HG03378 (cell line): ENCODE results near the gene SCARF2.
"Not testable (repeated sequence)": the region's sequence is repeated elsewhere in the genome, so short reads cannot be mapped to it uniquely, and the experiment has no call there.

Experiments
- ATAC-seq: cut with Tn5 transposase; IDR thresholded peaks from one replicate; pipeline ENCODE4 v1.9.1; 2021; ENCODE audit warnings: mild to moderate bottlenecking, moderate library complexity; ENCODE audit not compliant: unreplicated experiment

The SCARF2 gene

GRCh38 chr22:20413217-20414058 is 24.2 kb downstream of the SCARF2 start:
- ATAC-seq = no peak

DNA sequence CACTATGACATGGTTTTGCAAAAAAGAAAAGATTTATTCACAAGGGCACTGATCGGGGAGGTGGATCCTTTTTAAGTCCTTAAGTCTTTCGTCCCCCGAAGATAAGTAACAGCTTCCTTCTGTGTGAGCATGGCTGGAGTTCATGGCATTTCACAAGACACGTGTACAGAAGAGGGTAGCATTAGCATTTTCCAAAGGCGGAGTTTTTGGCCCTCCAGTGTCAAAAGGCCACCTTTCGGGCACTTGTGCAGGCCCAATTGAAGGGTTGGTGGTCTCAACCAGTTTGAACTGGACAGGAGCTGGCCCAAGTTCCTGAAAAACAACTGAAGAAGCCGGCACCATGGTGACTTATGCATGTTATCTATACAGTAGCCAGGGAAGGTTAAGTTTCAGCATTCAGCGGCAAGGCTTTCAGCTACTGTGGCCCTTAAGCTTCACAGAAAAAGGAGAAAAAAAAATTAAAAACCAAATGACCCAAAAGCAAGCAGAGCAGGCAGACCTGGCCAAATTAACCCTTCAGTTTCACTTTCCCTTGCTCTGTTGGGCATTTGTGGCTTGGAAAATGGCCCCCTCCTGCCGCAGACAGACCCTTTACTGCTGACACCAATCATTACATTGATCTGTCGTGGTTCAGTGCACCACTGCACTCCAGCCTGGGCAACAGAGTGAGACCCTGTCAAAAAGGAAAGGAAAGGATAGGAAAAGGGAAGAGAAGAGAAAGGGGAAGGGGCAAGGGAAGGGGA is 25.0 kb downstream of the SCARF2 start:
- no peak for ATAC-seq

DNA sequence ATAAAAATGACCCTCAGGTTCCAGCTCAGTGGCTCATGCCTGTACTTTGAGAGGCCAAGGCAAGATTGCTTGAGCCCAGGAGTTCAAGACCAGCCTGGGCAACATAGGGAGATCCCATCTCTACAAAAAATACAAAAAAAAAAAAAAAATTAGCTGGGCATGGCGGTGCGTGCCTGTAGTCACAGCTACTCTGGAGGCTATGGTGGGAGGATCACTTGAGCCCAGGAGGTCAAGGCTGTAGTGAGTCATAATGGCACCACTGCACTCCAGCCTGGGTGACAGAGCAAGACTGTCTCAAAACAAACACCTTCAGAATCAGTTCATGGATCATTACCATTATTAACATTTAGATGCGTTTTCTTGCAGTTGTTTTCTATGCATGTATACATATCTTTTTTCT is 28.2 kb downstream of the SCARF2 start:
- ATAC-seq = not testable (repeated sequence)

DNA sequence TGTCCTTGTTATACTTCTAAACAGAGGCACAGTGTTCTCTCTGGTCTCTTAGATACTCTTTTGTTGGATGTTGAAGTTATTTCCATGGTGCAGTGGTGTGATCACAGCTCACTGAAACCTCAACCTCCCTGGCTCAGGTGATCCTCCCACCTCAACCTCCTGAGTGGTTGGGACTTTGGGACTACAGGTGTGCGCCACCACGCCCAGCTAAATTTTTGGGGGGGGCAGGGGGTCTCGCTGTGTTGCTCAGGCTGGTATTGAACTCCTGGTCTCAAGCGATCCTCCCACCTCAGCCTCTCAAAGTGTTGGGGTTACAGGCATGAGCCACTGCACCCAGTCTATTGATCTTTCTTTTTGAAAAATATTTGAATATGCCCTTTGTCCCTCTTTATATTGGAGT is 28.7 kb downstream of the SCARF2 start:
- no peak for ATAC-seq

GRCh38 chr22:20407829-20408228 is 29.8 kb downstream of the SCARF2 start:
- ATAC-seq = no peak

DNA sequence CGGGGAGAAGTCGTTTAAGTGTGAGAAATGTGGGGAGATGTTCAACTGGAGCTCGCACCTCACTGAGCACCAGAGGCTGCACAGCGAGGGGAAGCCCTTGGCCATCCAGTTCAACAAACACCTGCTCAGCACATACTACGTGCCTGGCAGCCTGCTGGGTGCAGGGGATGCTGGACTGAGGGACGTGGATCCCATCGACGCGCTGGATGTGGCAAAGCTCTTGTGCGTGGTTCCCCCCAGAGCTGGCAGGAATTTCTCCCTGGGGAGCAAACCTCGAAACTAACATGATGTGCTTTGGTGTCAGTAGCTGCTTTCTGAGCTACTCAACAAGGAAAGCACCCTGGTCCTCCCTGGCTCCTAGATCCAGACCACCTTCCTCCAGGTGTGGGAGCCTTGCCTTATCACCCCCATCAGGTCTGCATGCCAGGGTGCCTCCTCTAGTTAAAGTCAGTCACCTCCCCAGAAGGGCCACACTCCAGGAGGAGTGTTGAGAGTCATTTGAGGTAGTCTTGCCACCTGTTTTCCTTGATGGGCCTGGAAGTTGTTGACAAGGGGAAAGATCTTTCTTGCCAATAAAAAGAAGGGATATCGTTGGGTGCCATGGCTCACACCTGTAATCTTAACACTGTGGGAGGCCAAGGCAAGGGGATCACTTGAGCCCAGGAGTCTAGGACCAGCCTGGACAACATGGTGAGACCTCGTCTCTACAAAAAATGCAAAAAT is 30.8 kb downstream of the SCARF2 start:
- ATAC-seq = no peak

- no peak for ATAC-seq
Observed at GRCh38 chr22:20405931-20406685, 31.5 kb downstream of the SCARF2 start.

DNA sequence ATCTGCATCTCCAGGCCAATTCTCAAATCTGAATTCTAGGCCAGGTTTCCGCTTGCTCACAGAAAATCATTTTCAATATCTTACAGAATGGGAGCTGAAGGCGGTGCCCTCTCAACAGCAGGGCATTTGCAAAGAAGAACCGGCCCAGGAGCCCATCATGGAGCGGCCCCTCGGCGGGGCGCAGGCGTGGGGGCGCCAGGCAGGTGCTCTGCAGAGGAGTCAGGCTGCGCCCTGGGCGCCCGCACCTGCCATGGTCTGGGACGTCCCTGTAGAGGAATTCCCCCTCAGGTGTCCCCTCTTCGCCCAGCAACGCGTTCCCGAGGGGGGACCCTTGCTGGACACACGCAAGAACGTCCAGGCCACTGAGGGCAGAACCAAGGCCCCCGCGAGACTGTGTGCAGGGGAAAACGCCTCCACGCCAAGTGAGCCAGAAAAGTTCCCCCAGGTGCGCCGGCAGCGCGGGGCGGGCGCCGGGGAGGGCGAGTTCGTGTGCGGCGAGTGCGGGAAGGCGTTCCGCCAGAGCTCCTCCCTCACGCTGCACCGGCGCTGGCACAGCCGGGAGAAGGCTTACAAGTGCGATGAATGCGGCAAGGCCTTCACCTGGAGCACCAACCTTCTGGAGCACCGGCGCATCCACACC is 32.2 kb downstream of the SCARF2 start:
- ATAC-seq = no peak

GRCh38 chr22:20404881-20405280 is 32.7 kb downstream of the SCARF2 start:
- no peak for ATAC-seq

GRCh38 chr22:20403779-20404140 is 33.9 kb downstream of the SCARF2 start:
- ATAC-seq = no peak

DNA sequence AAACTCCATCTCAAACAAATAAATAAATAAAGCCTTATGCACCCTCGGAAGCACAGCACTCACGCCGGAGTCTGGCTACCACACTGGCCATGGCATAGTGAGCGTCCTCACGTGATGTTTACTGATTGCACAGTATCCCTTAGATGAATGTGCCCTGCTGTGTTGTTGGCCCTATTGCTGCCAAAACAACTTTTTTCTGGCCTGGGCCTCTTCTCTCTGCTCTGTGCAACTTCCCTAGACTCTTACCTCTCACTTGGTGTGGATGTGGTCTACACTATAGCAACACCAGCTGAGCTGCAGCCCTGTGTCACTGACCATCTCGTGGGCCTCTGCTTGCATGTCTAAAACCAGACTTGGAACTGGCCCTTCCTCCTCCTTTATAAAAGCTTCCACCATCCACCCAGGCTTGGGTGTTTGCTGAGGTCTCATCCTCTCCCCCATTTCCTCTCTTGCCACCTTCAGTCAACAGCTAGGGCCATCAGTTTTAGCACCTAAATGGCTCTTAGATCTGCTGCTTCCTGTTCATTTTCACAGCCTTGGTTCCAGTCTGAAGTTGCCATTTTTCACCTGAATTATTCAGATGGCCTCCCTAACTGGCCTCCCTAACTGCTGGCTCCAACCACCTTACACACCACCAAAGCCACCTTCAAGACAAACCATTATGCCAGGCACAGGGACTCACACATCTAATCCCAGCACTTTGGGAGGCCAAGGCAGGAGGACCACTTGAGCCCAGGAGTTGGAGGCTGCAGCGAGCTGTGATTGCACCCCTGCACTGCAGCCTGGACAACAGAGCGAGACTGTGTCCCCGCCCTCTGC is 34.5 kb downstream of the SCARF2 start:
- ATAC-seq = no peak

DNA sequence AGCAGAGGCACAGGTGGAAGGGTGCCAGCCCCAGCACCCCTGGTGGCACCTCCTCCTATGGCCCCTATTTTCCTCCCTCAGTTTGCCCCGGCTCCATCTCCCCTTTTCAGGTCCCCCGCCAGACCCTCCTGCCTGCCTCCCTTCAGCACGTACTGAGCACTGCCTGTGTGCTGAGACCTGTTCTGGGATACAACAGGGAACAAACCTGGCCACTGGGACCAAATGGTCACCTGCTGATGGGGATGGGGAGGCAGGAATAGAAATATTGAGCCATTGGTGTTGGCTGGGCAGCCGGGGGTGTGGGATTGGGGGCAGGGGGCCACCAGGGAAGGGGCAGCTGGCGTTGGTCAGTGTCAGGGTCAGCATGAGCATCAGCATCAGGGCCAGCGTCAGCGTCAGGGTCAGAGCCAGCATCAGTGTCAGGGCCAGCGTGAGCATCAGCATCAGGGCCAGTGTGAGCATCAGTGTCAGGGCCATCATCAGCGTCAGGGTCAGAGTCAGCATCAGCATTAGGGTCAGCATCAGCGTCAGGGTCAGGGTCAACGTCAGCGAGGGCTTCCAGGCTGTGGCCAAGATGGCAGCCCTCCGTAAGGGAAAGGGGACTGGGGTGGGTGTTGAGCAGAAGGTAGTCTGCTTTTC is 36.1 kb downstream of the SCARF2 start:
- no peak for ATAC-seq

DNA sequence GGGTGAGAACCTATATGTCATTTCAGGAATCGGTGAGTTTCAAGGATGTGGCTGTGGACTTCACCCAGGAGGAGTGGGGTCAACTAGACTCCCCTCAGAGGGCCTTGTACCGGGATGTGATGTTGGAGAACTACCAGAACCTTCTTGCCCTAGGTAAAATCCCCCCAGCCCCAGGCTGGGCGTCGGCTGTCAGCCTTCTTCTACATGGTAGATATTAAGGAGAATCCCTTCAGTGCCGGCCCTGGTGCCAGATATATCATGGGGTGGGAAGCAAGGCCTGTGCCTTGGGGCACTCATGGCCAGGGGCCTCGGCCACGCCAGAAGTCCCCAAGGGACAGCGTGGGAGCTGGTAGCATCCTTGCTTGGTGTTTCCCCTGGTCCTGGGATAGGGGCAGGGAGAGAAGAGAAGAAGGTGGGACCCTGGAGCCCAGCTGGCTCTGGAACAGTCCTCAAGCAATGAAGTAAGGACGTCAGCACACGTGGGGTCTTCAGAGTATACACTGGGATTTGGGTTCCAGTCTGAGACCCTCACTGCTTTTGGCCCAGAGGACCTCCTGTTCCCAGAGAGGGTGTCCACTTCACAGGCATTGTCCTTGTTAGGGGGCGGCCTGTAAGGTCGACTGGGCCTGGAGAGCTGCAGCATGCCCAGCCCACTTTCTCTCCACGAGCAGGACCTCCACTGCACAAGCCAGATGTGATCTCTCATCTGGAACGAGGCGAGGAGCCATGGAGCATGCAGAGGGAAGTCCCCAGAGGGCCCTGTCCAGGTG is 36.8 kb downstream of the SCARF2 start:
- ATAC-seq = no peak

- no peak for ATAC-seq
Observed at GRCh38 chr22:20399866-20400605, 37.6 kb downstream of the SCARF2 start.

GRCh38 chr22:20398420-20398819 is 39.2 kb downstream of the SCARF2 start:
- ATAC-seq = no peak

DNA sequence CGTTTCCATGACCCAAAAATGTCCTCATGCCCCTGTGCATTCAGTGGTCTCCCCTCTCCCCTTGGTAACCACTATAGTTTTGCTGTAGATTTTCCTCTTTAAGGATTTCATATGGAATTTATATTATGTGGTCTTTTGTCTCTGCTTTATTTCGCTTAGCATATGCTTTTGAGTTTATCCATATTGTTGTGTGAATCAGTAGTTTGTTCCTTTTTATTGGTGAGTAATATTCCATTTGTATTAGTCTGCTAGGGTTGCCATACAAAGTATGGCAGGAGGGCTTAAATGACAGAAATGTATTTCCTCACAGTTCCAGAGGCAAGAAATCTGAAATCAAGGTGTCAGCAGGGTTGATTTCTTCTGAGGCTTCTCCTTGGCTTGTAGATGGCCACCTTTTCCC is 40.1 kb downstream of the SCARF2 start:
- ATAC-seq = no peak

DNA sequence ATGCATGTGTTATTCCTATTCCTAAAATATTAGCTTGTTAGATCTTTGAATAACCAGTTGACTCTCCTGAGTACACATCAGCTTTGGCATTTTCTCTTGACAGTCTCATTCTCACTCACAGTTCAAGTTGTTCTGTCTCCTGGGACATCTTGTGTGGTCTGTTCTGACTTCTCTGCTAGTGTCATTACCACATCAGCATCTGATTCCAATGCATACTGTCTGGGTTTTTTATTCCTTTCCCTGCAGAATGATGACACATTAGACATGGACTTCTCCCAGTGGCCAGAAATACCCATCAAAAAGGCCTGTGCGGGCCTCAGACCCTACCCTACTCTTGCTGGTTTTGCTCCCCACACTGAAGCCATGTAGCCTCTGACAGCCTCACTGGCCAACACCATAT is 41.0 kb downstream of the SCARF2 start:
- no peak for ATAC-seq

- no peak for ATAC-seq
Observed at GRCh38 chr22:20395907-20396287, 41.7 kb downstream of the SCARF2 start.
